Epithelial cell of prostate (primary cell): ENCODE data around the gene F7.
A peak's percentile ranks its signal among the peaks of the same experiment; 100 is the strongest.
"Not testable (repeated sequence)": the region's sequence is repeated elsewhere in the genome, so short reads cannot be mapped to it uniquely, and the experiment has no call there.

ENCODE experiments used
- DNase-seq: peaks from one replicate; pipeline ENCODE4 v3.0.0-alpha.2; 2011; ENCODE audit warnings: low read depth, low spot score
- H3K27ac ChIP-seq: fragments of 450-650 bp; 2 replicates; pipeline ENCODE4 v1.5.1; 2017; ENCODE audit warnings: mild to moderate bottlenecking

F7 gene

DNA sequence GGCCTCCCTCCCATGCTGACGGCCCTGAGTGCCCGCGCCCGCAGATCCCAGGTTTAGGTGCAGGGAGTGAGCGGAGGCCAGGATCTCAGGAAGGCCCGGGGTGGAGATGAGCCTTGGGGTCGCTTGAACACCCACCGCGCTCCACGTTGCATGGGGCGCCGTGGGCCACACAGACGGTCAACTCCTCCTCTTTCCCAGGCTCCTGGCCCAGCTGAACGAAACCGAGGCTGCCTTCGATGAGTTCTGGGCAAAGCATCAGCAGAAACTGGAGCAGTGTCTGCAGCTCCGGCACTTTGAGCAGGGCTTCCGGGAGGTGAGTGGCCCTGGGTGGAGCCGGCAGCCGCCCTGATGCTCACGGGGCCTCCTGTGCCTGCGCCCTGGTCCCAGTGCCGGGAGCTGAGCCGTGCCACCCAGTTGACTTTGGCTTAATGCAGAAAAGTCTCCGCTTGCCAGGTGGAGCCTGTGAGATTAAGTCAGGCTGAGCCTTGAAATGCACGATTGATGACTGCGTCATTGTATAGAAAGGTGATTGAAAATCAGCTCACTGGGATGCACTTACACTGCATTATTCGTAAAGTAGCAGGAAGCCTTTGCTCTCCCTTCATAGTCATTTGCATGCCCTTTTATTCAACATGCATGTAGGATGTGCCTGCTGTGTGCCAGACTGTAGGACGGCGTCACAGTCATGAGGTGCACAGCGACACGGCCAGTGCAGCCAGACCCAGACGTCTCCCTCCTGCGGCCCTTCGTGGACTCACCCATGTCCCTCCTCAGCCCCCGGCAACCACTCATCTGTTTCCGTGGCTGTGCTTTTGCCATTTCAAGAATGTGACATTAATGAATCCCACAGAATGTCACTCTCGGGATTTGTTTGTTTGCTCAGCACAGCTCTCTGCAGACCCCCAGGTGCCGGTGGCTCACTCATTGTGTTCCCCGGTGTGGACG lies 35.5 kb upstream of the F7 start:
- DNase-seq: no peak
- no peak overlapping the region for H3K27ac ChIP-seq

- no peak for DNase-seq
- H3K27ac ChIP-seq: no peak overlapping the region
Observed at GRCh38 chr13:113070855-113071254, 34.7 kb upstream of the F7 start.

DNA sequence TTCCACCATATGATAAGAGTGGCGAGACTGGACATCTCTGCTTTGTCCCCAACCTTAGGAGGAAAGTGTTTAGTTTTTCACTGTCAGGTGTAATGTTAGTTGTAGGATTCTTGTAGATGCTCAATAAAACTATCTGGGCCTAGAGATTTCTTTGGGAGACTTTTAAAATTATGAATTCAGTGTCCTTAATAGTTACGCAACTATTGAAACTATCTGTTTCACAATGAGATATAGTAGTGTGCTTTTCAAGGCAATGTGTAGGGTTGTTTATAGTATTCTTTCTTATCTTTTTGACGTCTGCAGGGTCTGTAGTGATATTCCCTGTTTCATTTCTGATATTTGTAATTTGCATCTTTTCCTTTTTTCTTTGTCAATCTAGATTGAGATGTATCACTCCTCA lies 33.2 kb upstream of the F7 start:
- no peak for DNase-seq
- no peak overlapping the region for H3K27ac ChIP-seq

GRCh38 chr13:113073942-113074341 lies 31.6 kb upstream of the F7 start:
- no peak overlapping the region for H3K27ac ChIP-seq
- DNase-seq: no peak

DNA sequence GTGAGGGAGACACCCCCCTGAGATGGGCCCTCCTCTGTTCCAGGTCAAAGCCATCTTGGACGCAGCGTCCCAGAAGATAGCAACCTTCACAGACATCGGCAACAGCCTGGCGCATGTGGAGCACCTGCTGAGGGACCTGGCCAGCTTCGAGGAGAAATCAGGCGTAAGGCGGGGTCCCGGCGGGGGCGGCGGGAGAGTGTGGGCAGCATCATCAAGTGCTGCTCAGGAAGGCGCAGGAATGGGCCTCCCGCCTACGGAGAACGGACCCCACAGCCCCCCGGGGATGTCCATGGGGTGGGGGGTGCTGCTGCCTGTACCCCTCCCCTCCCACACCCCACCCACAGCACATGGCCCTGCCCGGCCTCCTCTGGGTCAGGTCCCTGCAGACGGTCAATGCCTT lies 31.2 kb upstream of the F7 start:
- no peak for DNase-seq
- H3K27ac ChIP-seq: no peak overlapping the region

DNA sequence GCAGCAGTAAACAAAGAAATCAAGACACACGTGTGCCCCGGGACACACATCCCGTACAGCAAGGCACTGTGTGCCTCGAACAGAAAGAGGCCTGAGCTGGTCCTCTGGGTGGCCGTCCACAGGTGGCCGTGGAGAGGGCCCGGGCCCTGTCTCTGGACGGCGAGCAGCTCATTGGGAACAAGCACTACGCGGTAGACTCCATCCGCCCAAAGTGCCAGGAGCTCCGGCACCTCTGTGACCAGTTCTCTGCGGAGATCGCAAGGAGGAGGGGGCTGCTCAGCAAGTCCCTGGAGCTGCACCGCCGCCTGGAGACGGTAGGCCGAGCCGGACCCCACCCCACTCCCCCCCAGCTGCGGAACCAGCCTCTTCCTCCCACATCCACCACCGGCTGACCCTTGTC lies 30.7 kb upstream of the F7 start:
- H3K27ac ChIP-seq: no peak overlapping the region
- no peak for DNase-seq

GRCh38 chr13:113075711-113076110 lies 29.9 kb upstream of the F7 start:
- DNase-seq: no peak
- H3K27ac ChIP-seq: no peak overlapping the region

- no peak overlapping the region for H3K27ac ChIP-seq
- DNase-seq: no peak
Observed at GRCh38 chr13:113076681-113077401, 28.8 kb upstream of the F7 start.

DNA sequence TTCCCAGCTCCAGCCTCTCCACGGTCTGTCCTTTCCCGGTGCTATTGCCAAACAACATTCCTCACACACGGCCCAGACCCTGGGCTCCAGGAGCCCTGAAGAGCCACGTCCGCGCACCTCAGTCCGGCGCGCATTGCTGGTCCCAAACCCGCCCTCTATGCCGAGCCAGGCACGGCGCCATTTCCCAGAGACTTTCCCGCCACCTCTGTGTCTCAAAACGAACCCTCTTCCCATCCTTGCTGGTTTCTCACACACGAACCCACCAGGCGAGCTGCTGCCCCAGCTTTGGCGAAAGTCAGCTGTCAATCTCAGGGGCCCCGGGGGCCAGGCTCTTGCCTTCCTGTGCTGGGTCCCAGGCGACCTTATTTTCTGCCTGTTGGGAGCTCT lies 28.0 kb upstream of the F7 start:
- DNase-seq: no peak
- no peak overlapping the region for H3K27ac ChIP-seq

- DNase-seq: no peak
- H3K27ac ChIP-seq: no peak overlapping the region
Observed at GRCh38 chr13:113077953-113078901, 27.4 kb upstream of the F7 start.

- no peak overlapping the region for H3K27ac ChIP-seq
- no peak for DNase-seq
Observed at GRCh38 chr13:113078902-113079780, 26.4 kb upstream of the F7 start.

DNA sequence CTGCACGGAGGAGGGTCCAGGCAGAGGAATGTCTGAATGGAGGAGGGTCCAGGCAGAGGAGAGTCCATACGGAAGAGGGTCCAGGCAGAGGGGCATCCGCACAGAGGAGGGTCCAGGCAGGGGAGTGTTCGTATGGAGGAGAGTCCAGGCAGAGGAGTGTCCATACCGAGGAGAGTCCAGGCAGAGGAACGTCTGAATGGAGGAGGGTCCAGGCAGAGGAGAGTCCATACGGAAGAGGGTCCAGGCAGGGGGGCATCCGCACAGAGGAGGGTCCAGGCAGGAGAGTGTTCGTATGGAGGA lies 25.9 kb upstream of the F7 start:
- not testable (repeated sequence) for H3K27ac ChIP-seq, DNase-seq

- no peak overlapping the region for H3K27ac ChIP-seq
- no peak for DNase-seq
Observed at GRCh38 chr13:113080361-113080831, 25.2 kb upstream of the F7 start.

- no peak overlapping the region for H3K27ac ChIP-seq
- DNase-seq: no peak
Observed at GRCh38 chr13:113080901-113081521, 24.6 kb upstream of the F7 start.

DNA sequence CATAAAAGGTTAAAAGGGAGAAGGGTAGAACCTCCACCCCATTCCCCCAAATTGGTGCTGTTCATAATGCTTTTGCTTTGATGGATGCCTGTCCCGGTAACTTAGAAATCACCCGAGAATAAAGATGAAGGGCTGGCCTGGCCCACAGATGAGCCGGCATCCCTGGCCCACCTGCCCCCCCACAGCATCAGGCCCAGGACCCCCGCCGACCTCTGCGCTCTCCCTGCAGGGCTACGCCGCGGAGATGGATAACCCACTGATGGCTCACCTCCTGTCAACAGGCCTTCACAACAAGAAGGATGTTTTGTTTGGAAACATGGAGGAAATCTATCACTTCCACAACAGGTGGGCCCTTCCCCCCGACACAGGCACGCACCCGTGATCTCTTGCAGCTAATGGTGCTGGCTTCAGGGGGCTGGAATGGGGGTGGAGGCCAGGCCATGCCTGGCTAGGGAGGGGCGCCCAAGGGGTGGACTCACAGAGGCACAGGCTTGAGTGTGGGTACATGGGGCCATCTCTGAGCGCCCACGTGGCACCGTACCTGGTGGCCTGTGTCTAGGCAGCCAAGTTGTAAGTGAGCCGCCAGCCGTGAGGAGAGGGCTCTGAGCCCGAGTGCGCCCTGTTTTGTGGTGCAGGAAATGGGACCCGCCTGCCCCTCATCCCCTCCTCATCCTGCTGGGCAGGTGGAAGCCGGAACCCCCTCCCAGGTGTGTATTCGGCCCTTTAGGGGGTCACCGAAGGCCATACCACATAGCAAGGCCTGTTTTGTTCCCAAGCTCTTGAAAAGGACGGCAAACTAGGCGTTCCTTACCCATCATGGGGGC lies 23.2 kb upstream of the F7 start:
- no peak for DNase-seq
- no peak overlapping the region for H3K27ac ChIP-seq

DNA sequence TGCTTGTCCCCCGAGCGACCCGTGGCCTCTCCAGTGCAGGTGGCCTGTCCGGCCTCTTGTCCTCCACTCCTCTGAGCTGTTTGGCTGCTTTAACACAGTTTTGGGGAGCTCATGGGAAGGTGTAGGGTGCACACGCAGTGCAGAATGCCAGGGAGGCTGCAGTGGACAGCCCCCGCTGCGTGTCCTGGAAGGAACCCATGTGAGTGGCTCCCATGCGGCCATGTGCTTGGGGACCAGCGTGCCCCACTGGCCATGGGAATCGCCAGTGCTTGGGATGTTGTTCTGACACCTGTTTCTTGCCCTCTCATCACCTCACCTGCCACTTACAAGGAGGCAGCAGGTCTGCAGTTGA lies 22.6 kb upstream of the F7 start:
- no peak overlapping the region for H3K27ac ChIP-seq
- no peak for DNase-seq

- no peak overlapping the region for H3K27ac ChIP-seq
- DNase-seq: peak; percentile 20
Observed at GRCh38 chr13:113083402-113084061, 22.1 kb upstream of the F7 start.
